DLD1 (cell line): ENCODE data around the gene ARPC5L.
"Not testable (repeated sequence)": the region's sequence is repeated elsewhere in the genome, so short reads cannot be mapped to it uniquely, and the experiment has no call there.

ENCODE experiments used
- in situ Hi-C: cut with HindIII; loops from 2 replicates; pipeline ENCODE4 v1.10.0; 2017; ENCODE audit warnings: low sequenced_read_pairs

The ARPC5L gene

DNA sequence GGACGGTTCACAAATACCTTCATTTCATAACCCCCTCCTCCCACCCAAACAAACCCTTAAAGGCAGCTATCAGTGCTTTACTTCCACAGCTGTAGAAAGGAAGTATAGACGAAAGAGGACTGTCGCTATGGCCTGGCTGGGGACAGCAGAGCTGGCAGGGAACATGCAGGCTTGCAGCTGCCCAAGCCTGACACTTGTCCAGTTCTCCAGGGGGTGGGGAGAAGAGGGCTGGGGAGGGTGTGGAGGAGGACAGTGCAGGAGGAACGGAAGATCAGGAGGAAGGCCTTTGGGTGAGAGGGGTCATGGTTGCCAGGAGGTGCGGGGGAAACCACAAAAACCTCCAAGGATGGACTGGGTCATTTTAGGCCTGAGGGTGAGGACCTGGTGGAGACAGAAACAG, 25.9 kb downstream of the ARPC5L start:
- in situ Hi-C loops, result loop anchor here (25.0 kb wide), 1 partner anchor 126 kb away; the partner anchor contains the start of gene NR6A1

DNA sequence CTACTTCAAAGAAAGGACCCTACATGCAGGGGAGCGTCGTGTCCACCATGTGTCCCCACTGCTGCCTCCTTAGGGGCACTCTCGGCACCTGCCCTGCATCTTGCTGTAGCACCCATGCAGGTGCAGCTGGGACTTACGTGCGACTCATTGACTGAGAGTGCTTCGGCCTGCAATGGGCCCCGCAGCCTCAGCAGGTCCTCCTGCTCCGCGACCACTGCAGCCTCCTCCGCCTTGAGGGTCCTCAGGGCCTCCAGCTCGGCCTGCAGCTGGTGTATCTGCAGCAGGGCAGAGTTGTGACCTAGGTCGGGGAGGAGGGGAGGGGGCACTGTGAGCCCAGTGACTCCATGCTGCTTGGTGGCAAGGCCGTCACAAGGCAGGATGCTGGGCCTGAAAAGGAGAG, 27.1 kb downstream of the ARPC5L start:
- in situ Hi-C loops, result loop anchor here (25.0 kb wide), 1 partner anchor 127 kb away; the partner anchor contains the start of gene NR6A1

DNA sequence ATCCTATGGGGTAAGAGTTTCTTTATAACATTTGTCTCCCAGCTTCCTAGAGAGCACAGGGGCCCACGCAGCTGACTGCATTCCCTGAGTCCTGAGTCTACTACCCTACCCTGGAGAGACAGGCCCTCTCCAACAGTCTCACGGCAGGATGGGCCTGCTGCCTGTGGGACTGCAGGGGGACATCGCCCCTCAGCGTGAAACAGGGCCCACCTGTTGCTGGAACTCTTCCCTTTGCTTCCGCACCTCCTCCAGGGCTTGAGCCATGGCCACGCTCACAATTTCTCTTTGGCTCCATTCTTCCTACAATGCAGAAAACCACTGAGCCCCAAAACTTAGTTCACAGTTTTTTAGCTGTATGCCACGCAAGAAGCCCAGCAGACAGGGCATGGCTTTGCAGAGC, 28.2 kb downstream of the ARPC5L start:
- in situ Hi-C loops, result loop anchor here (25.0 kb wide), 1 partner anchor 128 kb away; the partner anchor contains the start of gene NR6A1

GRCh38 chr9:124894035-124894740, 32.3 kb downstream of the ARPC5L start:
- in situ Hi-C loops, result loop anchor here (25.0 kb wide), 1 partner anchor 132 kb away; the partner anchor contains the start of gene NR6A1

DNA sequence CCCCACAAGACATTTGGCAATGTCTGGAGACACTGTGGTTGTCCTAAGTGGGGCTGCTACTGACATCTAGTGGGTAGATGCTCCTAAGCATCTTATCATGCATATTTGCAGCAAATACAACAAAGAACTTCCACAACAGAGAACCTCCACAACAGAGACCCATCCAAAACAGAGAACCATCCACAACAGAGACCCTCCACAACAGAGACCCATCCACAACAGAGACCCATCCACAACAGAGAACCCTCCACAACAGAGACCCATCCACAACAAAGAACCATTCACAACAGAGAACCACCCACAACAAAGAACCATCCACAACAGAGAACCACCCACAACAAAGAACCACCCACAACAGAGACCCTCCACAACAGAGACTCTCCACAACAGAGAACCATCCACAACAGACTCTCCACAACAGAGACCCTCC, 32.8 kb downstream of the ARPC5L start:
- in situ Hi-C loops, result loop anchor here (25.0 kb wide), 1 partner anchor 132 kb away; the partner anchor contains the start of gene NR6A1

DNA sequence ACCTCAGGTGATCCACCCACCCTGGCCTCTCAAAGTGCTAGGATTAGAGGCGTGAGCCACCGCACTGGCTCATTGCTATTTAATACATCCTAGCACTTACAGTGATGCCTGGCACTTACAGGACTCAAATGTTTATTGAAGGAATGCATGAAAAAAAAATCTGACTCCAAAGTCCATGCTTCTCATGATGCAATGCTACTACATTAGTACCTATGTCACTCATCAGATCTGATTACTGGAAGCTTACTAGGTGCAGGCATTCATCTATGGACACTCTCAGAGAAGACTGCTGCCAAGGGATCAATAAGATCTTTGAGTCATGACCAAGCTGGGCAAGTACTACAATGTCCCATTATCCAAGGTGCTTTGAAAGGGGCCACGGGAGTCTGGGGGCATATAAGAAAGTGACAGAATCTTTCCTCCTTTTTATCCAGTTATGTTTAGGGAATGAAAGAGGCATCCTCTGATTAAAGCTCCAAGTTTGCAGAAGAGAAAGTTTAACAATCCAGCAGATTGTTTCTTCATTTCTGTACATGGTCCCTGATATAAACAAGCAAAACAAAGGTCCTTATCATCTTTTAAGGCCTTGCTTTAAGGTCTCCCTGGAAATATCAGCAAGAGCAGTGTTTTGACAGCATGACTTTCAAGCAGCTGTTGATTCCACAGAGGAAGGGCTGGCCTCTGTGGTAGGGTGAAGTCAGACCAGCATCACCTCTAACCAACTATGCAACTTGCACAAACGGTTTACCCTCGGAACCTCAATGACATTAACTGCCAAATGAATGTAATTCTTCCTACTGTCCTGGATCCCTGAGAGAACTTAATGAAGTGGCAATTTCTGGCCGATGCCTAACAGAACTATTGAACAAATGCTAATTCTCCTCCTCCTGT, 35.9 kb downstream of the ARPC5L start:
- in situ Hi-C loops, result loop anchor here (25.0 kb wide), 1 partner anchor 136 kb away; the partner anchor contains the start of gene NR6A1

DNA sequence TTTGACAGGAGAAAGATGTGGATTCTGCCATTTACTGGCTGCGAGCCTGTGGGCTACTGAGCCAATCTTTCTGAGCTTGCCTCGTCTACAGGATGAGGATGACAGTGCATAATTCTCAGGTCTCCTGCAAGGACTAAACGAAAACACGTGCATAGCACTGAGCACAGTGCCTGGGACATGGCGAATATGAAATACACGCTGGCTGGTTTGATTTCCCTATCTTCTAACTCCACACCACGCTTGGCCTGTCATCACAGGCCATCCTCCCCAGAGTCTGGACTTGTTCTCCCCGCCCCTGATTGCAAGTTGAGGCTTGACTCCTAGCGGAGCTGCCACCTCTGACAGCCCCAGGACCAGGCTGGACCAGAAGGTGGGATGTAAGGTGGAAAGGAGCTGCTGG, 37.9 kb downstream of the ARPC5L start:
- in situ Hi-C loops, result loop anchor here (25.0 kb wide), 1 partner anchor 138 kb away; the partner anchor contains the start of gene NR6A1

- in situ Hi-C loops, result no loop called here
Measured at GRCh38 chr9:124906966-124907365, 45.0 kb downstream of the ARPC5L start.

GRCh38 chr9:124908098-124908497, 46.2 kb downstream of the ARPC5L start:
- in situ Hi-C loops, result no loop called here

GRCh38 chr9:124911766-124912165, 49.8 kb downstream of the ARPC5L start:
- in situ Hi-C loops, result no loop called here

GRCh38 chr9:124913378-124913777, 51.4 kb downstream of the ARPC5L start:
- in situ Hi-C loops, result no loop called here

GRCh38 chr9:124914753-124915405, 52.9 kb downstream of the ARPC5L start:
- in situ Hi-C loops, result no loop called here

GRCh38 chr9:124920394-124920793, 58.5 kb downstream of the ARPC5L start:
- in situ Hi-C loops, result not testable (repeated sequence)
